Activated naive CD8-positive, alpha-beta T cell (primary cell): ENCODE data around the gene ARHGAP12.

Experiments
- H3K27ac Mint-ChIP-seq: one replicate; pipeline ENCODE4 v1.8.0; 2021; ENCODE audit warnings: mixed read lengths
- H3K27me3 Mint-ChIP-seq: one replicate; pipeline ENCODE4 v1.8.0; 2021; ENCODE audit warnings: mixed read lengths
- H3K36me3 Mint-ChIP-seq: one replicate; pipeline ENCODE4 v1.8.0; 2021; ENCODE audit warnings: mixed read lengths
- H3K4me1 Mint-ChIP-seq: one replicate; pipeline ENCODE4 v1.8.0; 2021; ENCODE audit warnings: low read depth, mixed read lengths
- H3K4me3 Mint-ChIP-seq: one replicate; pipeline ENCODE4 v1.8.0; 2021; ENCODE audit warnings: mild to moderate bottlenecking, mixed read lengths
- H3K9me3 Mint-ChIP-seq: one replicate; pipeline ENCODE4 v1.8.0; 2021; ENCODE audit warnings: low read depth, mixed read lengths

ARHGAP12 gene

GRCh38 chr10:31885971-31886370 lies 42.7 kb downstream of the ARHGAP12 start:
- peaks cover 10% of the 10 kb centered on the region for H3K36me3 Mint-ChIP-seq
- H3K4me3 Mint-ChIP-seq, result no peak overlapping the region
- no peak overlapping the region for H3K27ac Mint-ChIP-seq
- H3K27me3 Mint-ChIP-seq, result no peaks in the 10 kb centered on the region
- H3K4me1 Mint-ChIP-seq, result peaks cover 37% of the 10 kb centered on the region
- no peaks in the 10 kb centered on the region for H3K9me3 Mint-ChIP-seq

- H3K9me3 Mint-ChIP-seq, result no peaks in the 10 kb centered on the region
- H3K4me1 Mint-ChIP-seq, result peaks cover 34% of the 10 kb centered on the region
- H3K27me3 Mint-ChIP-seq, result no peaks in the 10 kb centered on the region
- peaks cover 10% of the 10 kb centered on the region for H3K36me3 Mint-ChIP-seq
- H3K4me3 Mint-ChIP-seq, result no peak overlapping the region
- H3K27ac Mint-ChIP-seq, result no peak overlapping the region
These were observed 44.2 kb downstream of the ARHGAP12 start for GRCh38 chr10:31884386-31884785.

- Mint-ChIP-seq H3K27ac (no peak overlapping the region), H3K4me1 (peaks cover 33% of the 10 kb centered on the region), H3K36me3 (peaks cover 10% of the 10 kb centered on the region), H3K27me3 (no peaks in the 10 kb centered on the region), H3K4me3 (no peak overlapping the region), H3K9me3 (no peaks in the 10 kb centered on the region)
These were observed 45.2 kb downstream of the ARHGAP12 start for GRCh38 chr10:31883397-31883796.

- H3K9me3 Mint-ChIP-seq, result no peaks in the 10 kb centered on the region
- H3K27me3 Mint-ChIP-seq, result no peaks in the 10 kb centered on the region
- peaks cover 7% of the 10 kb centered on the region for H3K36me3 Mint-ChIP-seq
- H3K27ac Mint-ChIP-seq, result no peak overlapping the region
- H3K4me3 Mint-ChIP-seq, result no peak overlapping the region
- H3K4me1 Mint-ChIP-seq, result peaks cover 14% of the 10 kb centered on the region
These were observed 50.1 kb downstream of the ARHGAP12 start for GRCh38 chr10:31878486-31878885.

GRCh38 chr10:31876652-31877352 lies 51.8 kb downstream of the ARHGAP12 start:
- H3K36me3 Mint-ChIP-seq, result peaks cover 7% of the 10 kb centered on the region
- H3K4me3 Mint-ChIP-seq, result no peak overlapping the region
- no peak overlapping the region for H3K27ac Mint-ChIP-seq
- no peaks in the 10 kb centered on the region for H3K9me3 Mint-ChIP-seq
- H3K27me3 Mint-ChIP-seq, result no peaks in the 10 kb centered on the region
- peaks cover 11% of the 10 kb centered on the region for H3K4me1 Mint-ChIP-seq

GRCh38 chr10:31875608-31876007 lies 53.0 kb downstream of the ARHGAP12 start:
- Mint-ChIP-seq H3K27ac (no peak overlapping the region), H3K36me3 (peaks cover 7% of the 10 kb centered on the region), H3K9me3 (no peaks in the 10 kb centered on the region), H3K27me3 (no peaks in the 10 kb centered on the region), H3K4me3 (no peak overlapping the region), H3K4me1 (peaks cover 11% of the 10 kb centered on the region)

- no peaks in the 10 kb centered on the region for H3K9me3 Mint-ChIP-seq
- H3K27ac Mint-ChIP-seq, result no peak overlapping the region
- H3K4me1 Mint-ChIP-seq, result peaks cover 11% of the 10 kb centered on the region
- peaks cover 7% of the 10 kb centered on the region for H3K36me3 Mint-ChIP-seq
- no peaks in the 10 kb centered on the region for H3K27me3 Mint-ChIP-seq
- no peak overlapping the region for H3K4me3 Mint-ChIP-seq
These were observed 54.9 kb downstream of the ARHGAP12 start for GRCh38 chr10:31873724-31874123.

GRCh38 chr10:31871266-31872065 lies 57.2 kb downstream of the ARHGAP12 start:
- Mint-ChIP-seq H3K27ac (no peak overlapping the region), H3K4me3 (no peak overlapping the region), H3K27me3 (no peaks in the 10 kb centered on the region), H3K9me3 (no peaks in the 10 kb centered on the region), H3K36me3 (peaks cover 5% of the 10 kb centered on the region), H3K4me1 (peaks cover 8% of the 10 kb centered on the region)

- Mint-ChIP-seq H3K36me3 (no peaks in the 10 kb centered on the region), H3K27me3 (no peaks in the 10 kb centered on the region), H3K27ac (no peak overlapping the region), H3K4me3 (no peak overlapping the region), H3K9me3 (no peaks in the 10 kb centered on the region), H3K4me1 (peaks cover 21% of the 10 kb centered on the region)
These were observed 61.0 kb downstream of the ARHGAP12 start for GRCh38 chr10:31867646-31868045.

- Mint-ChIP-seq H3K27ac (no peak overlapping the region), H3K27me3 (no peaks in the 10 kb centered on the region), H3K36me3 (no peaks in the 10 kb centered on the region), H3K4me1 (peaks cover 25% of the 10 kb centered on the region), H3K9me3 (no peaks in the 10 kb centered on the region), H3K4me3 (no peak overlapping the region)
These were observed 62.4 kb downstream of the ARHGAP12 start for GRCh38 chr10:31866118-31866670.

GRCh38 chr10:31864834-31865518 lies 63.7 kb downstream of the ARHGAP12 start:
- Mint-ChIP-seq H3K27ac (no peak overlapping the region), H3K4me3 (no peak overlapping the region), H3K4me1 (peaks cover 25% of the 10 kb centered on the region), H3K27me3 (no peaks in the 10 kb centered on the region), H3K9me3 (no peaks in the 10 kb centered on the region), H3K36me3 (peaks cover 3% of the 10 kb centered on the region)

GRCh38 chr10:31855033-31855432 lies 73.6 kb downstream of the ARHGAP12 start:
- H3K27ac Mint-ChIP-seq, result no peak overlapping the region
- H3K36me3 Mint-ChIP-seq, result peaks cover 16% of the 10 kb centered on the region
- no peaks in the 10 kb centered on the region for H3K9me3 Mint-ChIP-seq
- no peak overlapping the region for H3K4me3 Mint-ChIP-seq
- H3K4me1 Mint-ChIP-seq, result peaks cover 13% of the 10 kb centered on the region
- H3K27me3 Mint-ChIP-seq, result no peaks in the 10 kb centered on the region

- Mint-ChIP-seq H3K36me3 (peaks cover 11% of the 10 kb centered on the region), H3K27ac (no peak overlapping the region), H3K27me3 (no peaks in the 10 kb centered on the region), H3K9me3 (no peaks in the 10 kb centered on the region), H3K4me1 (peaks cover 13% of the 10 kb centered on the region), H3K4me3 (no peak overlapping the region)
These were observed 75.0 kb downstream of the ARHGAP12 start for GRCh38 chr10:31853629-31854028.

- H3K4me3 Mint-ChIP-seq, result no peak overlapping the region
- no peaks in the 10 kb centered on the region for H3K9me3 Mint-ChIP-seq
- H3K4me1 Mint-ChIP-seq, result peaks cover 10% of the 10 kb centered on the region
- peaks cover 16% of the 10 kb centered on the region for H3K36me3 Mint-ChIP-seq
- no peaks in the 10 kb centered on the region for H3K27me3 Mint-ChIP-seq
- H3K27ac Mint-ChIP-seq, result no peak overlapping the region
These were observed 77.4 kb downstream of the ARHGAP12 start for GRCh38 chr10:31851216-31851615.

- no peak overlapping the region for H3K4me3 Mint-ChIP-seq
- no peak overlapping the region for H3K27ac Mint-ChIP-seq
- peaks cover 15% of the 10 kb centered on the region for H3K36me3 Mint-ChIP-seq
- no peaks in the 10 kb centered on the region for H3K9me3 Mint-ChIP-seq
- H3K27me3 Mint-ChIP-seq, result no peaks in the 10 kb centered on the region
- peaks cover 20% of the 10 kb centered on the region for H3K4me1 Mint-ChIP-seq
These were observed 81.1 kb downstream of the ARHGAP12 start for GRCh38 chr10:31847515-31847914.
